ENCODE data around the gene LSM4.

LSM4 gene

DNA sequence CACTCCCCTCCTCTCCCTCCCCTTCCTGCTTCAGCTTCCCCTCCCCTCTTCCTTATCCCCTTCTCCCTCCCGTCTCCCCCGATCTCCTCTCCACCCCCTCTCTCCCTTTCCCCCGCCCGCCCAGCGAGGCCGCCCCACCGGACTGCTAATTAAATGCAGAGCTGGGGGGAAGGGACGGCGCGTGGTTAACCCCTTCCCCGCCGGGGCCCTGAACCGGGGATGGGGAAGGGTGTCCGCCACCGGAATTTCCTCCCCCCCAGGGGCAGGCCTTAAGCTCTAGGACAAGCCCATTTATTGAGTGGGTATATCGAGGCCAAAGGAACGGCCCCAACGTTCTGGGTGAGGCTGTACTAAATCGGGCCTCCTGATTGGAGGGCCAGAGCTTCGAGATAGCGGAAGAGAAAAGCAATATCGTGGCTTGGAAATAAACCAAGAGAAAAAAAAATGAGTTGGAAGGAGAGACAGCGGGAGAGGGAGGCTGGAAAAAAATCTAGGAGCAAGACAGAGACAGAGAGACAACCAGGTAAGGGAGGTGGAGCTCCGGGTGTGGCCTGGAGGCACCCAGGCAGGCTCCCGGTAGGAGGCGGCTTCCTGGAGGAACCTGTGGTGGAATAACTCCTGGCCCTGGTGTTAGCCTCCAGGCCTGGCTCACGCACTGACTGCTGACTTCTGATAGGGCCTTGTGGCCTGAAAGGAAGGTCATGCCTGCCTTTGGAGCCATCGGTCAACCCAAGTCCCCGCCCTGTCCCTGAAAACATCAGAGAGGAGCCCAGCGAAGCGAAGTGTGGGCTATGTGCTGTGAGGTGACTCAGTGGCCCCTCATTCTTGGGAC lies 29.9 kb downstream of the LSM4 start:
- peak; percentile 79 for DNase-seq (ENCODE audit: low read depth)

GRCh38 chr19:18292462-18292809 lies 30.4 kb downstream of the LSM4 start:
- no peak for DNase-seq (ENCODE audit: low read depth)

- peak; percentile 71 for DNase-seq (ENCODE audit: low read depth)
These were observed 31.1 kb downstream of the LSM4 start for GRCh38 chr19:18291590-18292461.

GRCh38 chr19:18291019-18291524 lies 31.8 kb downstream of the LSM4 start:
- no peak for DNase-seq (ENCODE audit: low read depth)

GRCh38 chr19:18290302-18291018 lies 32.4 kb downstream of the LSM4 start:
- no peak for DNase-seq (ENCODE audit: low read depth)

DNA sequence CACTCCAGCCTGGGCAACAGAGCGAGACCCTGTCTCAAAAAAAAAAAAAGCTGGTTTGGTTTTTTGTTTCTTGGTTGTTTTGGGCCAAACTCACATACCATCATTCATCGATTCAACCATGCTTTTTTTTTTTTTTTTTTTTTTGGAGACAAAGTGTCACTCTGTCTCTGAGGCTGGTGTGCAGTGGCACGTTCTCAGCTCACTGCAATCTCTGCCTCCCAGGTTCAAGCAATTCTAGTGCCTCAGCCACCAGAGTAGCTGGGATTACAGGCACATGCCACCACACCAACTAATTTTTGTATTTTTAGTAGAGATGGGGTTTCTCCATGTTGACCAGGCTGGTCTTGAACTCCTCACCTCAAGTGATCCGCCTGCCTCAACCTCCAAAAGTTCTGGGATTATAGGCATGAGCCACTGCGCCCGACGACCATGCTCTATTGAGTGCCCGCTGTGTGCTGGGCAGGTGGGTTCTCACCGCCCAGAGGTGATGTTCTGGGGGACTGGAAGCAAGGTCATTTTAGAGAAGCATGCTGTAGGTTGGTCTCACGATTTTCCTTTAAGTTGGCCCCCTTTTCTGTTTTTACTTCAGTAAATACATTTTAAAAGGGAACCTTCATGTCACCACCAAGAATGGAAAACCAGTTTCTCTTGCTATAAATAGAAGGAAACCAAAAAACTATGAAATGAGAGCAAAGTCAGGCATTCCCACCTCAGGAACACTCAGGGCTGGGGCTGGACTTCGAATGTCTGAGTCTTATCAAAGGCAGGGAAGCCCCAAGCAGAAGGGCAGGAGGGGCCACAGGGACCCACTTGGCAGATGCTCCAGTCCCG lies 33.2 kb downstream of the LSM4 start:
- no peak for DNase-seq (ENCODE audit: low read depth)

GRCh38 chr19:18287836-18288772 lies 34.8 kb downstream of the LSM4 start:
- DNase-seq (ENCODE audit: low read depth), result no peak

- DNase-seq (ENCODE audit: low read depth), result no peak
These were observed 35.8 kb downstream of the LSM4 start for GRCh38 chr19:18286973-18287635.

DNA sequence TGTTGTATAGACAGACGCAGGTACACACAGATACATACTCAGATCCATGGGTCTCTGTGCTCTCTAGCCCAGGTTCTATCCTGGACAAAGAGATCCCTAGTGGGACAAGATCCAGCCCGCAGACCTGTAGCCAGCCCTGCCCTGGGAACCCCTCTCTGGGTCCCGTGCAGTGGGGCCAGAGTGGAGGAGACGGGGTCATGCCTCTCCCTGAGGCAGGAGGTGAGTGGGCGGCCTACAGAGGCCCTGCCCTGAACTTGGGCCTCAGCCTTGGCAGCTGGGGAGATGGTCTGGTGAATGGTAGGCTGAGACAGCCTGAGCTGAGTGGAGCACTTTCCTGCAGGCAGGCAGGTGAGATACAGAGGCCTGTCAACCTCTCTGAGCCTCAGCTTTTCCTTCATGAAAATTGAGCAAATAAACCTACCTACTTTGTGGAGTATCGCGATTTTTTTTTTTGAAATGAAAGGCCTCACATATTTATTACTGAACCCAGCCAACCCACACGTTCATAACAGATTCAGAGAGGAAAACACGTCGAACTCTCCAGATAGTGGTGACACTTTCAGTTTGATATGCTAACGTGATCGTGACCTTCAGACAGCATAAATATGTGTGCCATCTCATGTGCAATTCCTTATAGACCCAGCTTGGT lies 38.0 kb downstream of the LSM4 start:
- DNase-seq (ENCODE audit: low read depth), result no peak

GRCh38 chr19:18283338-18283737 lies 39.5 kb downstream of the LSM4 start:
- DNase-seq (ENCODE audit: low read depth), result no peak

DNA sequence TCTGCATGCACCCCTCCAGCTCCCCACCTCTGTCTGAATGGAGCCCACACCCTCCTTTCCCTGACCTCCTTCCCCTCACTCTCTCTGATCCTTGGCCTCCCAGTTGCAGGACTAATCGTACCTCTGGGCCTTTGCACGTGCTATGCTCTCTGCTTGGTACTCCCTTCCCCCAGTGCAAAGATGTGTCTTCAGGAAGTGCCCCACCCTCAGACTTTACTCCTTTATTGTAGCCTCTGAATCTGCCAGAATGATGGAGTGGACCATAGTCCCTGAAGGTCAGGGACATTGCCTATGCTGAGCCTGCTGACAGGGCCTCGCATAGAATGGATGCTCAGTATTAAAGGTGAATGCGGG lies 40.1 kb downstream of the LSM4 start:
- no peak for DNase-seq (ENCODE audit: low read depth)

GRCh38 chr19:18282021-18282787 lies 40.7 kb downstream of the LSM4 start:
- peak; percentile 72 for DNase-seq (ENCODE audit: low read depth)

DNA sequence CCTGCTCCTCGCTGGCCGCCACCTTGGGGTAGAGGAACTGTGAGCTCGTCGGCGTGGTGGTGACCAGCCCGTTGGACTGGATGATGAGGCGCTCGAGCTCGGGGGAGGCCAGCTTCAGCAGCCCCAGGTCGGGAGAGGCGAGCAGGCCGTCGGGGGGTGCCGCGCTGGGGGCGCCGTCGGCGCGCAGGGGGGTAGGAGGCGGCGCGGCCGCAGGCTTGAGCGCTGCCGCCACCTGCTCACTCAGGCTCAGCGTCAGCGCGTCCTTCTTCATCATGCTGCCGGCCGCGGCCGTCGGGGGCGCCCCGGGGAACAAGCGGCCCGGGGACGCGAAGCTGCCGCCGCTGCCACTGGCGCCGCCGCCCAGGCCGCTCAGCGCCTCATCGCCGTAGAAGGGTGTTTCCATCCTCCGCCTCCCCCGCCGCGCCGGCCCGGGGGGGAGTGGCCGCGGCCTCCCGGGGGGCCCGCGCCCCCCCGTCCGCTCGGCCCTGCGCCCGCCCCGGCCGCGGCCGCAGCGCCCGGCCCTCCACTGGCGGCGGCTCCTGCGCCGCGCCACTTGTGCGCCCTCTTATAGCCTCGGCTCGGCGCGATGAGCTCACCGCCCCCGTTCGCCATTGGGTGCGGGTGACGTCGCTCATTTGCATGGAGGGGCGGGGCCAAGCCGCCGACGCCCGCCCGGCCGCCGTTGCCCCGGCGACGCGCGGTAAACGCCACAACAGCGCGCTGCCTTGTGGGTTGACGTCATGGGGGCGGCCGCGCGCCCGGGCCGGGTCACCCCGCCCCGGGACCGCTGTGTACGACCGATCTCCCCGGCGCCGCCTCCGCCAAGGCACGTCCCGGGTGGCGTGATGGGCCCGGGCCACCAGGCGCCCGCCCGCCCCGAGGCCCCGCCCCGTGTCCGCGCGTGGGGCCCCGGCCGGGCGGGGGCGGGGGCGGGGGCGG lies 41.5 kb downstream of the LSM4 start, which contains the start of gene JUND:
Gene JUND (minus strand): TSS at position 541 of the 939 bp plus-strand sequence. CDS start 138 bp downstream, at position 403.
- DNase-seq (ENCODE audit: low read depth), result peak; percentile 96

DNA sequence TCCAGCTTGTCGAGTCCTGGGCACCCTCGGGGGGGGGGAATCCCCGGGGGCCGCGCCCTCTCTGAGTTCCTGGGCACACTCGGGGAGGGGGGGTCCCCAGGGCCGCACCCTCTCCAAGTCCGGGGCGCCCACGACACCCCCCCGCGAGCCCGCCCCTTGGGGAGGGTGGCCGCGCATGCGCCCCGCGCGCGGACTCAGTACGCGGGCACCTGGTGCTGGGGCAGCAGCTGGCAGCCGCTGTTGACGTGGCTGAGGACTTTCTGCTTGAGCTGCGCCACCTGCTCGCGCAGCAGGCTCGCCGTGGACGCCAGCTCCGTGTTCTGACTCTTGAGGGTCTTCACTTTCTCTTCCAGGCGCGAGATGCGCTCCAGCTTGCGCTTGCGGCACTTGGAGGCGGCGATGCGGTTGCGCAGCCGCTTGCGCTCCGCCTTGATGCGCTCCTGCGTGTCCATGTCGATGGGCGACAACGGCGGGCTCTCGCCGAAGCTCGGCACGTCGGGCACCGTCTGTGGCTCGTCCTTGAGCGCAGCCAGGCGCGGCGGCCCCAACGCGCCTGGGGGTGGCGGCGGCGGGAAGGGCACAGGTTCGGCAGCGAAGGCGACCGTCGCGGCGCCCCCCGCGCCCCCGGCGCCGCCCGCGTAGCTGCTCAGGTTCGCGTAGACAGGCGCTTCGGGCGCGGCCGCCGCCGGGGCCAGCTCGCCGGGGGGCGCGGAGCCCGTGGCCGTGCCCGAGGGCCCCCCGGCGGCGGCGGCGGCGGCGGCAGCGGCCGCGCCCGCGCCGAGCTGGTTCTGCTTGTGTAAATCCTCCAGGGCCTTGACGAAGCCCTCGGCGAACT lies 42.4 kb downstream of the LSM4 start:
- peak; percentile 78 for DNase-seq (ENCODE audit: low read depth)

DNA sequence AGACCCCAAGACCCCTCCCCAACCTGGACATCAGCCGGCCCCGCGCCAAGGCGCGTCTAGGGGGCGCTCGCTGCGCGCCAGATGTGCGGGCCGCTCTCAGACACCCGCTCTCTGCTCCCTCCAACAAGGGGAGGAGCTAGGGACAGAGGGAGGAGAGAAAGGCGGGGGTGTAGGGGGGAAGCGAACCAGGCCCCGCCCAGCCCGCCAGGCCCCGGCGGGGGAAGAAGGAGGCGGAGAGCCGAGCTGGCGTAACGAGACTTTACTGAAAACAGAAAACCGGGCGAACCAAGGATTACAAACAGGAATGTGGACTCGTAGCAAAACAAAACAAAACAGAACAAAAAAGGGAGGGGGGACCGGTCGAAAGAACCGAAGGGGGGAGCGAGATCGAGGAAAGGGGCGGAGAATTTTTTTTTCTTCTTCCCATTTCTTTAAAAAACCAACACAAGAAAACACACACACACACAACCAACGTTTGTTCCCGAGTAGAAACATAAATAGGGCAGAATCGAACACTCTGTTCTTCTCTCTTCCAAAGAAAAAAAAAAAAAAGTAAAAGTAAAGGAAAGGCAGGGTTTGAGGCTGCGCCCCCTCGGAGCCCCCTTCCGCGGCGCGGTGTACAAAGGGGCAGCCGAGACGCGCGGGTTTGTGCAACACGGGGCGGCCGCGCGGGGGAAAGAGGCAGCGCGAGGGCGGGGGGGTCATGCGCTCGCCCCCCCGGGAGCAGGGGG lies 43.2 kb downstream of the LSM4 start:
- peak; percentile 97 for DNase-seq (ENCODE audit: low read depth)

- no peak for DNase-seq (ENCODE audit: low read depth)
These were observed 43.7 kb downstream of the LSM4 start for GRCh38 chr19:18279266-18279515.
